Stimulated activated CD4-positive, alpha-beta T cell treated with anti-CD3 and anti-CD28 coated beads, Interleukin-1b, Interleukin-23, amount 100 ng/mL, for 48 hours (primary cell): ENCODE results near the gene SMIM20.

ENCODE experiments used
- DNase-seq: peaks from one replicate; pipeline ENCODE4 v3.0.0-alpha.2; 2020

The SMIM20 gene

DNA sequence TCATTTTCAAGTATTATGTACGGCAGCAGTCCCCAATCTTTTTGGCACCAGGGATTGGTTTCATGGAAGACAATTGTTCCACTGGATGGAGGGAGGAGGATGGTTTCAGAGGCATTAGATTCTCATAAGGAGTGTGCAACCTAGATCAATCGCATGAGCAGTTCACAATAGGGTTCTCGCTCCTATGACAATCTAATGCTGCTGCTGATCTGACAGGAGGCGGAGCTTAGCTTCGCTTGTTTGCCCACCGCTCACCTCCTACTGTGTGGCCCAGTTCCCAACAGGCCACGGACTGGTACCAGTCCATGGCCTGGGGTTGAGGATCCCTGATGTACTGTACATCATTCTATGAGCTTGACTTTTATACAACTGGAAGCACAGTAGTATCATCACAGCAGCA lies 48.4 kb downstream of the SMIM20 start:
- no peak for DNase-seq

DNA sequence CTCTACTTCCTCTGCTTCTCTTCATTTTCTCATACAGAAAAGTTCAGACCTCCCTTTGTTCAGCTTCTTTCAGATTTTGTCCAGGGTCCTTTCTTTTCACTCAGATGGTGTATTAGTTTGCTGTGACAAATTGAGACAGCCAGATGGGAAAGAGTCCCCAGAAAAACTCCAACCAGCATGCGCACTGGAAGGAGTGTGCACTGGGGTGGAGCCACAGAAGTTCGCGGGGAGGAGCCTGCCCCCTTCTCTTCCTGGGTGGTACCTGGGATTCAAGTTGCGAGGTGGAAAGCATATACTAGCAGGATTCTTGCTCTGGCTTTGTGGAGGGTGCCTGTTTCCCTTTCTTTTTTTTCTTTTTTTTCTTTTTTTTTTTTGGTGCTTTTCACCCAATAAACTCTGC lies 51.6 kb downstream of the SMIM20 start:
- no peak for DNase-seq

DNA sequence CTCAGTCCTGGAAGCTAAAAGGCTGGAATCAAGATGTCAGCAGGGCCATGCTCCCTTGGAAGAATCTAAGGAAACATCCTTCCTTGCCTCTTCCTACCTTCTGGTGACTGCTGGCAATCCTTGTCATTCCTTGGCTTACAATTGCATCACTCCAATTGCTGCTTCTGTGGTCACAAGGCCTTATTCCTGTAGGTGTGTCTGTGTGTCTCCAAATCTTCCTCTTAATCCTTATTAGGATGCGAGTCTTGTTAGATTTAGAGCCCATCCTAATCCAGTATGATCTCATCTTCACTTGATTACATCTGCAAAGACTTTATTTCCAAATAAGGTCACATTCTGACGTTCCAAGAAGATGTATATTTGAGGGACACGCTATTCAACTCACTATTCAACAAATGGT lies 52.2 kb downstream of the SMIM20 start:
- DNase-seq: no peak

DNA sequence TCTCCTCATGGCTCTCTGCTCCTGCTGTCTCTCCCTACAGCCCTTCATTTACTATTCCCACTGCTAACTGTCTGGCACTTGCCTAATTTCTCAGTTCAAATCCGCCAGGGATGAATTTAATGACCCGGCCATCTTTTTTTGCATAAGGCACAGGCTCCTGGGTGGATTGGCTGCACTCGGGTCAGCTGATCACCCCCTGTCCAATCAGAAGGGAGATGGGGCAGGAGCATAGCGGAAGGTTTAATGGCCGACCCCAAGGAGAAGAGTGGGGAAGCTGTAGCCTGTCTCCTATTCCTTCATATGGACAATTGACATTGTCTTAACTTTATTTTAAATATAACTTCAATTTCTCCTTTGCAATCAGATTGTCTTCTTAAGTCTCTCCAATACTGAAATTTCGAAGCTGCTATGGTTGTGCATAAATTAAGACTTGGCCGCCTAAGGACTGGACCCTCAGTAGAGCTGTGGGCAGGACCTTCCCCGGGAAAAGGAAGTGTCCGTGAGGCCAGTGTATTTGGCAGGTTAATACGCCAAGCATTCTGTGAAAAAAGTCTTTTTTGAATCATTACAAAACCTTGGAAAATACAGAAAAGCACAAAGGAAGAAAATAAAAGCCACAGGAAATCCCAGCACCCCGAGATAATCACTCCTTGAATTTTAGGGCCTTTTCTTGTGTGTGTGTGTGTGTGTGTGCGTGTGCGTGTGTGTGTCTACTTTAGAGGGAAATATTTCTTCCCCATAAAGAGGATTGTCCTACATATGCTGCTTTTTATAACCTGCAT lies 55.5 kb downstream of the SMIM20 start:
- DNase-seq: no peak

DNA sequence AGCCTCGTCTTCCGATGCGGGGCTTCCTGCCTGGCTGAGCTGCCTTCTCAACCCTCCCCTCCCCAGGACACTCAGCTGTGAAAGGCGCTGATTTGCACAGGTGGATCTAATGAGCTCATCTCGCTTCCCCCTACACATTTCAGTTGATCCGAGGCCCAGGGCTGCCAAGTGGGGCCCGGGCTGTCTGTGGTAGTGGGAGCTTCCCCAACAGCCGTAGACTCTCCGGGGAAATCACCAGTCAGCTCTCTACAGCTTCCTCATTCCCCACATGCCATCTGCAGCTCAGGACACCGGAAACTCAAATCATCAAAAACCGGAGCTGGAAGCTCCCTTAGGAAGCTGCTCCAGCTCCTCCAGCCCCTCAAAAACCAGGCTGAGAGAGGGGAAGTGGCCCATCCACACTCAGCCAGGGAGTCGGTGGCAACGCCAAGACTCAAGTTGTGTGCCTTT lies 56.2 kb downstream of the SMIM20 start:
- DNase-seq: no peak

DNA sequence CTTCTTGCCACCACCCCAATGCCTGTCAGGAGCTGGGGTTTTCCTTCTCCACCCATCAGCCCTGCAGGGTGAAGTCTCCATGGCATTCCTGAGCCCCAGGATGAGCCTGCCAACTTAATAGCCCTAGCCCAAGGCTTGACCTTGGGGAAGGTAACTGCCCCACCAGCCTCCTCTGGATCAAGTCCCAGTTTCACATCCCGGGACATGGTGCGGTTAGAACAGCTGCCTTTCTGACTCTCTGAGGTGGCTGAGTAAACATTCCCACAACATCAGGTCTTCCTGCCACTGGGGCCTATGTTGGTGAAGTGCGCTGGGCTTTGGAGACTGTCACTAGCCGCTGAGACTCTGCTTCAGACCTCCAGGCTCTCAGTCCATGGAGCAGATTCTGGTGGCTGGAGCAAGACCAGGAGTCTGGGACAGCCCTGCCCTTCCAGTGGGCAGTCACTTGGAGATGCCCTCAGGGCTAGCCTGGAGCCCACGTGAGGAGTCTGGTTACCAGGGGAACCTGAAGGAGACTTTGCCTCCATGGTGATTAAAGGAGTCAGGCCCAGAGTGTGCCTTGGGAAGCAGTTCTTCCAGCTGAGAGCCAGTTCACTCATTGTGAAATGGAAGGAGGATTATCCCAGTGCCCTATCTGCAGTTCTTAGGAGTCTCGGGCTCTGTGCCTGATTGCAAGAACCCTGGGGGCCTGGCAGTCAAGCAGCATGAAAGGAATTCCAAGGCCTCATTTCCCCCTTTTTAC lies 56.8 kb downstream of the SMIM20 start:
- DNase-seq: no peak

DNA sequence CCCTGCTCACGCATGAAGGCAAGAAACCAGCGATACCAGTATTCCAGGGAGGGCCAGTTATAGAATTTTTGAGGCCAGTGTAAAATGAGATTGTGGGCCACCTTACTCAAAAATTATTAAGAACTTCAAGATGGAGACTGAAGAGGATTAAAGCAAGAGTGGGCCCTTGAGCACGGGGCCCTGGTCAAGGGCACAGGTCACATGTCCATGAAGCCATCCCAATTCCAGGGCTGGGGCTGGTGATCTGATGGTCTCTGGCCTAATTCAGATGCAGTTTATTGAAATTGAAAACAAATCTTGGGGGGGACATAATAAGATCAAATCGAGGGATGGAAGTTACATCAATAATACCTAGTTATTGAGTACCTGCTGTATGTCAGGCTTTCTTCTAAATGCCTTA lies 58.3 kb downstream of the SMIM20 start:
- DNase-seq: no peak

DNA sequence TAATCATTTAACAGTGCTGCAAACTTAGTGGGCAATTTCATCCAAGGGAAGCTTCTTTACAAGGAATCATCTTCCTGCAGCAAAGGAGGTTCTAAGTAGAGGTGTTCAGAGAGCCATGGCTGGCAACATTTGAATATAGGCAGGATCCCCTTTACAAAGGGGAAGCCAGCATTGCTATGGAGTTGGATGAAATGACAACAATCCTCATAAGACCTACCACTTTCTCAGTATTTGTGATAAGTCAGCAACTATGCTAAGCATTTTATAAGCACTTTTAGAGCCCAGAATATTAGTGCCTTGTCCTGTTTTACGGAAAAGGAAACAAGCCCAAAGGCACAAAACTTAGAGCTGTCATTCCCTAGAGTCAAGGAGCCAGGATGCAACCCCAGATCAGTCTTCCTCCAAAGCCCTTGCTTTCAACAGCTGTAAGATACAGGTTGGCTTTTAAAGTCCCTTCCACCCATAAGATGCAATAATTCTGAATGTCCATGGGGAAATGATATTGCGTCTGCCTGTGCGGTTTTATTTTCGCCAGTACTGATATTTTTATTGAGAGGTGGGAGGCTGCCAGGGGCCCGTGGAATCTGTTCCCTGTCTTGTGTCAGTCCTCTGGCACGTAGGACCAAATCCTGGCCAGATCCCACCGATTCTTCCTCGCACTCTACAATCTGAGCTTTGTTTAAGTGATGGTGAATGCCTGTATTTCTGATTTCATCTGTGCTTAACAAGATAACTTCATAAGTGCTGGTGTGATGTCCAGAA lies 59.1 kb downstream of the SMIM20 start:
- no peak for DNase-seq

DNA sequence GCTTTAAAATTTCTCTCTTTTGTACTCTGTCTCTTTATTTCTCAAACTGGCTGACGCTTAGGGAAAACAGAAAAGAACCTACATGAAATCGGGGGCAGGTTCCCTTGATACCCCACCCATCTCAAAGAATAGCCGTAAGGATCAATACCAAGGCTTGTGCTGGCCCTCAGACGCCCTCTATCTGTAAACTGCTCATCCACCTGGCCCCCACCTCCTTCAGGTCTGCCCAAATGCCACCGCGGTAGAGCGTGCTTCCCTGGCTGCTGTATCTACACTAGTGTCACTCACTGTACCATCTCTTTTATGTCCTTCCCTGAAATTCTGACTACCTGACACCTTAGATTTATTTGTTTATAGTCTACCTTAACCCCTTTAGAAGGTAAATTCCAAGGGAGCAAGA lies 62.8 kb downstream of the SMIM20 start:
- DNase-seq: no peak

DNA sequence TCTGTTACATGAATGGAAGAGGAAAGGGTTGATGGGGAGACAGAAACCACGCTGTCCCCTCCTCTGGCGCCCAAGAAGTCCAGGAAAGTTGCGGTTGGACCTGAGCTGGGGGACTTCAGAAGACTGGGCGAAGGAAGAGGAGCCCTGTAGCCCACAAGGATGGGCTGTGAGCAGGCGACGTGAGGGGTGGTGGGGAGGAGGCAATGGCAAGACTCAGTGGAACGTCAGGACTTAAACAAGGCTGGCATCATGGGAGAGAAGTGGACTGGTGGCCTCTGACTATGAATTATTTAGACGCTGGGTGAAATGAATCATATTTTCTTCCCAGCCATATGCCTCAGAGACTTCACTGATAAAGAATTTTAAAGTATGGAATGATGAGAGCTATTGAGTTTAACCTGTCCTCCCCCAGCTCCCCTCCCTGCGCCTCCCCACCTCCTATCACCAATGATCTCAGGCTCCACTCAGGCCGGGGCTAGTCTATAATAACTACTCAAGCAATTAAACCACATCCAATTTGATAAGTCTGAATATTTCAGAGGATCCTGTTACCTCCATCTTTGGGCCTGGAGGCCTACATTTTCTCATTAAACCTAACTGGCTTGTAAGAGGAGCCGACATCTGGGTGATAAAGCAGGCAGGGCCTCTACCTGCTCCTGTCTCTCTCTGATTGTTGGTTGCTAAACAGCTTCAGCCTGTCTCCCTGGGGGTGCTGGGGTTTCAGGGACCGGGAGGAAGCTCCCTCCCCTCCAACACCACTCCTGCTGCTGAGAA lies 63.6 kb downstream of the SMIM20 start:
- DNase-seq: no peak

DNA sequence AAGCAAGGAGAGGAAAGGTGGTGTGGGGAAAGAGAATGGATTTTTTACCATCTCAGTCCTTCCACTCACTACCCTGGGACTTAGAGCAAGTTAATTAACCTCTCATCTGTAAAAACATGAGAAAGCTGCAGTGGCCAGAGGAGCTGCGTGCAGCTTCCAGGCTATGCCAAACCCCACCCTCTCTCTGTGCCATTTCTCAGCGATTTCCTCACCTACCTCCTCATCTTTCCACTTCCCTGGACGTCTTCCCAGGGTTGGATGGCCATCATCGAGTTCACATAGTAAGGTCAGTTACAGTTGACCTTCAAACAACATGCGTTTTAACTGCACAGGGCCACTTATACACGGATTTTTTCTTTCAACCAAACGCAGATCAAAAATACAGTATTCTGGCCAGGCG lies 64.3 kb downstream of the SMIM20 start:
- DNase-seq: no peak
